NB4 (cell line): ENCODE results near the gene CNPPD1.

Experiments
- CTCF ChIP-seq: IDR thresholded peaks from one replicate; pipeline ENCODE4 v1.5.1; 2012; ENCODE audit warnings: low read depth, low read length
- POLR2A ChIP-seq: IDR thresholded peaks from 2 replicates; pipeline ENCODE4 v1.6.1; 2011; ENCODE audit warnings: mild to moderate bottlenecking; ENCODE audit not compliant: insufficient read length; ENCODE audit errors: extremely low read depth

- TF ChIP-seq CTCF, result no peak
- TF ChIP-seq POLR2A, result no peak
Measured at GRCh38 chr2:219213486-219214071, 36.9 kb upstream of the CNPPD1 start.
